Transverse colon (tissue), 4 donors: ENCODE measurements around the gene TRRAP.

ENCODE experiments used
- EP300 ChIP-seq: sonication (generic); formaldehyde crosslinking; IDR thresholded peaks from one replicate; pipeline ENCODE4 v1.6.1; 2017; ENCODE audit warnings: antibody characterized with exemption, low read depth
- POLR2A ChIP-seq: fragments of 450-650 bp; IDR thresholded peaks from one replicate; pipeline ENCODE4 v1.6.1; 2016; ENCODE audit warnings: antibody characterized with exemption, mild to moderate bottlenecking, moderate library complexity
- POLR2AphosphoS5 ChIP-seq, 3 donors: sonication (generic); formaldehyde crosslinking; IDR thresholded peaks; one replicate each; pipeline ENCODE4 v1.6.1; 2016; ENCODE audit warnings: antibody characterized with exemption in 3 of 3
- TF ChIP-seq, protein P1 (sequence below), 5 experiments: fragments of 200-600 bp in 3 of 5; fragments of 450-650 bp in 2 of 5; sonication (generic) in 3 of 5; IDR thresholded peaks; 1 replicate in 2 of 5; 2 replicates in 3 of 5; pipeline ENCODE4 v1.5.1; 2016 to 2017; ENCODE audit warnings: antibody characterized with exemption in 5 of 5, inconsistent platforms in 3 of 5, mild to moderate bottlenecking in 2 of 5, moderate library complexity in 1 of 5

- TF ChIP-seq, protein P1, sequence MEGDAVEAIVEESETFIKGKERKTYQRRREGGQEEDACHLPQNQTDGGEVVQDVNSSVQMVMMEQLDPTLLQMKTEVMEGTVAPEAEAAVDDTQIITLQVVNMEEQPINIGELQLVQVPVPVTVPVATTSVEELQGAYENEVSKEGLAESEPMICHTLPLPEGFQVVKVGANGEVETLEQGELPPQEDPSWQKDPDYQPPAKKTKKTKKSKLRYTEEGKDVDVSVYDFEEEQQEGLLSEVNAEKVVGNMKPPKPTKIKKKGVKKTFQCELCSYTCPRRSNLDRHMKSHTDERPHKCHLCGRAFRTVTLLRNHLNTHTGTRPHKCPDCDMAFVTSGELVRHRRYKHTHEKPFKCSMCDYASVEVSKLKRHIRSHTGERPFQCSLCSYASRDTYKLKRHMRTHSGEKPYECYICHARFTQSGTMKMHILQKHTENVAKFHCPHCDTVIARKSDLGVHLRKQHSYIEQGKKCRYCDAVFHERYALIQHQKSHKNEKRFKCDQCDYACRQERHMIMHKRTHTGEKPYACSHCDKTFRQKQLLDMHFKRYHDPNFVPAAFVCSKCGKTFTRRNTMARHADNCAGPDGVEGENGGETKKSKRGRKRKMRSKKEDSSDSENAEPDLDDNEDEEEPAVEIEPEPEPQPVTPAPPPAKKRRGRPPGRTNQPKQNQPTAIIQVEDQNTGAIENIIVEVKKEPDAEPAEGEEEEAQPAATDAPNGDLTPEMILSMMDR (IDR thresholded peaks at IDR 0.05) = no peak
- TF ChIP-seq POLR2AphosphoS5 (IDR thresholded peaks at IDR 0.05) (no peak), POLR2A (no peak), EP300 (no peak)
Measured at GRCh38 chr7:98877146-98877545, 1.2 kb upstream of the TRRAP start.
